K562 (cell line): ENCODE results near the gene KIFAP3. TPM values are rescaled to one million over a fixed set of nuclear protein-coding genes. Genes with fewer than 3 reads are reported as not detected.

ENCODE experiments used
- ATAC-seq: fragments of 200-7000 bp; cut with Tn5 transposase; 3 replicates; pipeline ENCODE4 v1.9.1; 2020; ENCODE audit warnings: moderate library complexity
- BruUV-seq: library from RNA; stranded (reverse); fragments of 400-500 nt; replicated peaks from 2 replicates; lab custom pipeline; 2021; lab: Mats Ljungman, UMichigan
- CTCF ChIA-PET: fragments of 300-600 bp; formaldehyde crosslinking; extraction: SDS; loops from one replicate; lab custom pipeline; 2021; ENCODE audit warnings: low intra/inter-chr PET ratio; lab: Yijun Ruan, JAX
- POLR2A ChIA-PET: fragments of 300-600, 350-650 bp; sonication (Branson Sonifier 250); formaldehyde crosslinking; extraction: SDS; loops from one replicate; lab custom pipeline; 2021; ENCODE audit warnings: antibody characterized with exemption, inconsistent platforms; lab: Yijun Ruan, JAX
- DNase-seq, 4 experiments: peaks; one replicate each; pipeline versions ENCODE4 v3.0.0 to v3.0.0-alpha.2; 2011 to 2018; ENCODE audit warnings: low spot score in 3 of 4, mixed read lengths in 3 of 4; ENCODE audit errors: extremely low read depth in 1 of 4
- FAIRE-seq: peaks from 2 replicates; lab custom pipeline; 2011; peaks lifted over from hg19 to GRCh38; lab: Jason Lieb, UNC
- H2AFZ ChIP-seq: 2 replicates; pipeline ENCODE4 v1.6.0; 2011; ENCODE audit warnings: low read depth, low read length, control low read depth, inconsistent platforms
- H3K27ac ChIP-seq: fragments of 200-600 bp; 3 replicates; pipeline ENCODE4 v1.8.0; 2011; ENCODE audit warnings: low read depth, mild to moderate bottlenecking, control low read depth, inconsistent platforms, low read length, moderate library complexity, mixed read lengths; ENCODE audit errors: extremely low read depth
- H3K27me3 ChIP-seq, 2 experiments: fragments of 300-600 bp in 1 of 2; 2 replicates in 1 of 2; 3 replicates in 1 of 2; pipeline versions ENCODE4 v1.6.0 to v1.8.0; 2011; ENCODE audit warnings: inconsistent platforms in 2 of 2, low read length in 2 of 2, mild to moderate bottlenecking in 1 of 2, mixed read lengths in 1 of 2, moderate library complexity in 1 of 2; ENCODE audit not compliant: control insufficient read depth in 2 of 2, insufficient read depth in 2 of 2
- H3K36me3 ChIP-seq: fragments of 300-600 bp; 3 replicates; pipeline ENCODE4 v1.8.0; 2011; ENCODE audit warnings: mild to moderate bottlenecking, low read length, inconsistent platforms; ENCODE audit not compliant: control insufficient read depth, insufficient read depth
- H3K4me1 ChIP-seq, 2 experiments: fragments of 200-600 bp in 1 of 2; replicated peaks in 1 of 2; 2 replicates in 1 of 2; 3 replicates in 1 of 2; pipeline versions ENCODE4 v1.5.1 to v1.8.0; 2011; ENCODE audit warnings: inconsistent platforms in 2 of 2, low read length in 2 of 2, mild to moderate bottlenecking in 1 of 2, mixed read lengths in 1 of 2, moderate library complexity in 1 of 2; ENCODE audit not compliant: control insufficient read depth in 2 of 2, insufficient read depth in 2 of 2
- H3K4me2 ChIP-seq: 2 replicates; pipeline ENCODE4 v1.6.1; 2011; ENCODE audit warnings: low read length, control low read depth, inconsistent platforms, mixed read lengths; ENCODE audit not compliant: insufficient read depth
- H3K4me3 ChIP-seq: fragments of 200-600 bp; sonication (generic), shearing (Covaris generic); 2 replicates; pipeline ENCODE4 v1.5.1; 2016; ENCODE audit warnings: control low read depth, inconsistent platforms
- H3K79me2 ChIP-seq: fragments of 200-600 bp; 3 replicates; pipeline ENCODE4 v1.8.0; 2011; ENCODE audit warnings: low read length, inconsistent platforms; ENCODE audit not compliant: control insufficient read depth, insufficient read depth
- H3K9ac ChIP-seq, 2 experiments: 2 replicates each; pipeline versions ENCODE4 v1.6.0 to v1.6.1; 2011; ENCODE audit warnings: low read depth in 2 of 2, low read length in 2 of 2, control low read depth in 1 of 2, inconsistent platforms in 1 of 2, mild to moderate bottlenecking in 1 of 2, mixed read lengths in 1 of 2; ENCODE audit not compliant: insufficient read depth in 1 of 2
- H3K9me1 ChIP-seq: one replicate; pipeline ENCODE4 v1.6.0; 2011; ENCODE audit warnings: inconsistent platforms, mild to moderate bottlenecking, low read length, moderate library complexity; ENCODE audit not compliant: control insufficient read depth, insufficient read depth
- H3K9me3 ChIP-seq: replicated peaks from 2 replicates; pipeline ENCODE4 v1.5.1; 2011; ENCODE audit warnings: low read depth, low read length, inconsistent platforms; ENCODE audit not compliant: control insufficient read depth, insufficient read depth
- H4K20me1 ChIP-seq: replicated peaks from 2 replicates; pipeline ENCODE4 v1.6.1; 2011; ENCODE audit warnings: low read length, inconsistent platforms, mixed read lengths; ENCODE audit not compliant: control insufficient read depth, insufficient read depth
- CEBPB ChIP-seq: fragments of 450-650 bp; IDR thresholded peaks from 2 replicates; pipeline ENCODE4 v1.6.1; 2016; ENCODE audit warnings: missing genetic modification characterization, missing compliant biosample characterization
- HMG20A ChIP-seq: fragments of 450-650 bp; formaldehyde crosslinking; conservative IDR thresholded peaks from 2 replicates; pipeline ENCODE4 v1.4.0; 2020; ENCODE audit warnings: mild to moderate bottlenecking, mixed read lengths
- MTF1 ChIP-seq: fragments of 250-450 bp; sonication (Bioruptor Pico); IDR thresholded peaks from 2 replicates; pipeline ENCODE4 v1.9.0; 2021; ENCODE audit warnings: moderate library complexity, mild to moderate bottlenecking, inconsistent platforms, borderline replicate concordance
- NFIX ChIP-seq: fragments of 250-450 bp; sonication (Bioruptor Pico); IDR thresholded peaks from 2 replicates; pipeline ENCODE4 v1.4.0; 2020; ENCODE audit warnings: low read depth, mild to moderate bottlenecking, moderate library complexity
- PHTF2 ChIP-seq: fragments of 250-450 bp; sonication (Bioruptor Pico); IDR thresholded peaks from 2 replicates; pipeline ENCODE4 v1.5.0; 2021; ENCODE audit warnings: mild to moderate bottlenecking
- RB1 ChIP-seq: fragments of 450-650 bp; IDR thresholded peaks from 2 replicates; pipeline ENCODE4 v1.6.1; 2017; ENCODE audit warnings: low read depth, mild to moderate bottlenecking
- RHOXF2B ChIP-seq: fragments of 250-450 bp; sonication (Bioruptor Pico); conservative IDR thresholded peaks from 2 replicates; pipeline ENCODE4 v1.5.1; 2021
- SNIP1 ChIP-seq: fragments of 450-650 bp; IDR thresholded peaks from 2 replicates; pipeline ENCODE4 v1.7.1; 2017; ENCODE audit warnings: low read depth, mild to moderate bottlenecking
- SP1 ChIP-seq: sonication (generic); formaldehyde crosslinking; IDR thresholded peaks from 2 replicates; pipeline ENCODE4 v1.8.1; 2022; ENCODE audit warnings: mild to moderate bottlenecking, missing genetic modification reagents
- TAF1 ChIP-seq: IDR thresholded peaks from 2 replicates; pipeline ENCODE4 v1.6.1; 2011; ENCODE audit warnings: mild to moderate bottlenecking, low read length, moderate library complexity; ENCODE audit not compliant: insufficient read depth, control insufficient read depth, severe bottlenecking; ENCODE audit errors: extremely low read depth
- ZBED1 ChIP-seq: IDR thresholded peaks from 2 replicates; pipeline ENCODE4 v1.6.1; 2014
- ZBTB8A ChIP-seq: fragments of 450-650 bp; IDR thresholded peaks from 2 replicates; pipeline ENCODE4 v1.6.1; 2018; ENCODE audit warnings: mild to moderate bottlenecking, moderate library complexity; ENCODE audit not compliant: partially characterized antibody
- ZFPM2 ChIP-seq: fragments of 250-450 bp; sonication (Bioruptor Pico); IDR thresholded peaks from 2 replicates; pipeline ENCODE4 v1.5.1; 2022; ENCODE audit warnings: mild to moderate bottlenecking
- WGBS: fragments of 100-300 bp; shearing (Covaris generic); methylation state at CpG from one replicate; pipeline ENCODE4 v1.1.6; 2016; ENCODE audit warnings: low coverage, mixed read lengths; ENCODE audit not compliant: insufficient coverage; ENCODE audit errors: missing lambda C conversion rate; 5-methylcytosine and 5-hydroxymethylcytosine counted together
- in situ Hi-C: fragments of 300-500 bp; cut with MboI; formaldehyde crosslinking; loops from 4 replicates; pipeline ENCODE4 v1.15.0; 2018; ENCODE audit warnings: inconsistent platforms, mixed read lengths
- intact Hi-C: fragments of 100-400 bp; cut with micrococcal nuclease; formaldehyde crosslinking; loops from 2 replicates; pipeline ENCODE4 v1.14.2; 2022
- polyA plus RNA-seq, 8 experiments: library from polyadenylated mRNA; depleted of rRNA in 4 of 8; stranded (reverse) in 5 of 8; unstranded in 3 of 8; fragments of >200 nt; fragmentation: Nextera tagmentation in 2 of 8; fragmentation: Illumina TruSeq in 1 of 8; extraction: Ambion mirVana in 2 of 8; extraction: Trizol in 1 of 8; gene quantifications; 2 replicates each; pipeline versions ENCODE4 v1.2.1 to v1.2.3, GENCODE V29; 2011 to 2014; ENCODE audit warnings: inconsistent platforms in 1 of 8, missing spikeins in 1 of 8
- total RNA-seq, 7 experiments: library from RNA; depleted of rRNA in 6 of 7; stranded (reverse); fragments of >200 nt in 6 of 7; fragmentation: Illumina TruSeq in 2 of 7; extraction: Trizol in 2 of 7; gene quantifications; 2 replicates each; pipeline versions ENCODE4 v1.2.1 to v1.2.3, GENCODE V29; 2011 to 2021; ENCODE audit warnings: low replicate concordance in 1 of 7
- TF ChIP-seq, protein P1 (sequence below): fragments of 200-400 bp; formaldehyde crosslinking; IDR thresholded peaks from 2 replicates; pipeline ENCODE4 v1.6.1; 2017; ENCODE audit warnings: mild to moderate bottlenecking, low read depth, low read length, moderate library complexity
- TF ChIP-seq, protein P2 (sequence below): fragments of 450-650 bp; IDR thresholded peaks from 2 replicates; pipeline ENCODE4 v1.6.1; 2016

The KIFAP3 gene
- total and polyA plus RNA-seq, 9 of the 15 experiments (the other 6 are each of a cell fraction or from before 2014, with no cell fraction given) = 8.8 to 17.5 (median 11.8) TPM

DNA sequence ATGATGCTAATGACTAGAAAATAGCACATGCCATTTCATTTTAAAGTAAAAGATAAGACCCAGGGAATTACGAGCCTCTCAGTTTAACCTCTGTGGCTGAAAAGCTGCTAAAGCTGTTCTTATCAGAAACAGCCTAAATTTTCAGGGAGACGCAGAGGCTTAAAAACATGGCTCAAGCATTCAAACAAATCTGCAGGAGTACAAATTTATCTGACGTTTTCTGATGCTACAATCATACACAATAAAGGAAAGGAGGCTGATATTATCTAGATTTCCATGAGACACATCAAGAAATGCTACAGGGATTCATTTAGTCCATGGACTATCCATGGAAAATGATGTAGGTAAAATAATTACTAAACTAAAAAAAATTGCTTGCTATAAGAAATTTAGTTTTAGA is 115.5 kb downstream of the KIFAP3 start:
- Histone ChIP-seq H3K9ac (no peak overlapping the region), H3K9me1 (no peaks in the 10 kb centered on the region), H3K27me3 (no peaks in the 10 kb centered on the region), H3K4me1 (no peaks in the 10 kb centered on the region), H3K79me2 (no peaks in the 10 kb centered on the region), H3K36me3 (no peaks in the 10 kb centered on the region), H3K4me2 (no peak overlapping the region), H2AFZ (no peak overlapping the region), H4K20me1 (no peaks in the 10 kb centered on the region), H3K27ac (no peak overlapping the region), H3K4me3 (no peak overlapping the region), H3K9me3 (no peaks in the 10 kb centered on the region)
- ChIA-PET CTCF (no interaction called here), POLR2A (no interaction called here)
- DNase-seq (no peak), ATAC-seq (no peak), FAIRE-seq (no peak)
- TF ChIP-seq PHTF2 (CRISPR knock-in tag) = no peak
- TF ChIP-seq CEBPB (tag) = no peak
- TF ChIP-seq NFIX (CRISPR knock-in tag) = no peak
- TF ChIP-seq ZFPM2 (CRISPR knock-in tag) = no peak
- TF ChIP-seq TAF1 = no peak
- TF ChIP-seq HMG20A = no peak
- TF ChIP-seq ZBTB8A = no peak
- TF ChIP-seq SP1 (CRISPR knock-in tag) = no peak
- 13% methylated on average over 3 of the region's 3 CpGs for WGBS
- BruUV-seq = no TSS peak
- intact Hi-C loops = no loop called here
- in situ Hi-C loops = no loop called here

DNA sequence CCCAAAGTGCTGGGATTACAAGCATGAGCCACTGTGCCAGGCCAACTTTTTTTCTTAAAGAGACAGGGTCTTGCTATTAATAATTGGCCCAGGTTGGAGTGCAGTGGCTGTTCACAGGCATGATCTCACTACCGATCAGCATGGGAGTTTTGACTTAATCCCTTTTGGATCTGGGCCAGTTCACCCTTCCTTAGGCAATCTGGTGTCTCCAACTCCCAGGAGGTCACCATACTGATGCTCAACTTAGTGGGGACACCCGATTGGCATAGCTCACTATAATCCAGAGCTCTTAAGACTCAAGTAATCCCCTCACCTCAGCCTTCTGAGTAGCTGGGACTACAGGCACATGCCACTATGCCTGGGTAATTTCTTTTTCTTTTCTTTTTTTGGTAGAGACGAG is 116.6 kb downstream of the KIFAP3 start:
- no peak overlapping the region for H3K27ac ChIP-seq
- H3K4me1 ChIP-seq = no peaks in the 10 kb centered on the region
- H3K27me3 ChIP-seq = no peaks in the 10 kb centered on the region
- ATAC-seq (no peak), DNase-seq (no peak), FAIRE-seq (no peak)
- CTCF ChIA-PET = no interaction called here
- POLR2A ChIA-PET = interaction anchor here (0.7 kb wide), 1 partner anchor 1659 kb away, joined by 3 read pairs; no protein-coding TSS in a partner anchor
- H3K79me2 ChIP-seq = no peaks in the 10 kb centered on the region
- H3K4me3 ChIP-seq = no peak overlapping the region
- no peak overlapping the region for H3K4me2 ChIP-seq
- WGBS = 8% methylated on average over 3 of the region's 3 CpGs
- in situ Hi-C loops = no loop called here
- no TSS peak for BruUV-seq
- H3K9me1 ChIP-seq = no peaks in the 10 kb centered on the region
- no peak overlapping the region for H2AFZ ChIP-seq
- no peak overlapping the region for H3K9ac ChIP-seq
- no peaks in the 10 kb centered on the region for H3K9me3 ChIP-seq
- no peaks in the 10 kb centered on the region for H4K20me1 ChIP-seq
- H3K36me3 ChIP-seq = no peaks in the 10 kb centered on the region
- intact Hi-C loops = no loop called here
- TF ChIP-seq RHOXF2B (CRISPR knock-in tag) (no peak), ZBED1 (no peak), RB1 (no peak), SNIP1 (no peak), MTF1 (no peak)
- TF ChIP-seq, protein P1, sequence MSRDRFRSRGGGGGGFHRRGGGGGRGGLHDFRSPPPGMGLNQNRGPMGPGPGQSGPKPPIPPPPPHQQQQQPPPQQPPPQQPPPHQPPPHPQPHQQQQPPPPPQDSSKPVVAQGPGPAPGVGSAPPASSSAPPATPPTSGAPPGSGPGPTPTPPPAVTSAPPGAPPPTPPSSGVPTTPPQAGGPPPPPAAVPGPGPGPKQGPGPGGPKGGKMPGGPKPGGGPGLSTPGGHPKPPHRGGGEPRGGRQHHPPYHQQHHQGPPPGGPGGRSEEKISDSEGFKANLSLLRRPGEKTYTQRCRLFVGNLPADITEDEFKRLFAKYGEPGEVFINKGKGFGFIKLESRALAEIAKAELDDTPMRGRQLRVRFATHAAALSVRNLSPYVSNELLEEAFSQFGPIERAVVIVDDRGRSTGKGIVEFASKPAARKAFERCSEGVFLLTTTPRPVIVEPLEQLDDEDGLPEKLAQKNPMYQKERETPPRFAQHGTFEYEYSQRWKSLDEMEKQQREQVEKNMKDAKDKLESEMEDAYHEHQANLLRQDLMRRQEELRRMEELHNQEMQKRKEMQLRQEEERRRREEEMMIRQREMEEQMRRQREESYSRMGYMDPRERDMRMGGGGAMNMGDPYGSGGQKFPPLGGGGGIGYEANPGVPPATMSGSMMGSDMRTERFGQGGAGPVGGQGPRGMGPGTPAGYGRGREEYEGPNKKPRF = no peak
- TF ChIP-seq, protein P2, sequence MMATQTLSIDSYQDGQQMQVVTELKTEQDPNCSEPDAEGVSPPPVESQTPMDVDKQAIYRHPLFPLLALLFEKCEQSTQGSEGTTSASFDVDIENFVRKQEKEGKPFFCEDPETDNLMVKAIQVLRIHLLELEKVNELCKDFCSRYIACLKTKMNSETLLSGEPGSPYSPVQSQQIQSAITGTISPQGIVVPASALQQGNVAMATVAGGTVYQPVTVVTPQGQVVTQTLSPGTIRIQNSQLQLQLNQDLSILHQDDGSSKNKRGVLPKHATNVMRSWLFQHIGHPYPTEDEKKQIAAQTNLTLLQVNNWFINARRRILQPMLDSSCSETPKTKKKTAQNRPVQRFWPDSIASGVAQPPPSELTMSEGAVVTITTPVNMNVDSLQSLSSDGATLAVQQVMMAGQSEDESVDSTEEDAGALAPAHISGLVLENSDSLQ = no peak
